ELF-1 (cell line): ENCODE results near the gene PA2G4.

Source experiments
- DNase-seq: peaks from one replicate; pipeline ENCODE4 v3.0.0-alpha.2; 2016; ENCODE audit warnings: low read depth, low spot score

The PA2G4 gene

GRCh38 chr12:56099787-56100186 lies 4.6 kb upstream of the PA2G4 start:
- DNase-seq: no peak

DNA sequence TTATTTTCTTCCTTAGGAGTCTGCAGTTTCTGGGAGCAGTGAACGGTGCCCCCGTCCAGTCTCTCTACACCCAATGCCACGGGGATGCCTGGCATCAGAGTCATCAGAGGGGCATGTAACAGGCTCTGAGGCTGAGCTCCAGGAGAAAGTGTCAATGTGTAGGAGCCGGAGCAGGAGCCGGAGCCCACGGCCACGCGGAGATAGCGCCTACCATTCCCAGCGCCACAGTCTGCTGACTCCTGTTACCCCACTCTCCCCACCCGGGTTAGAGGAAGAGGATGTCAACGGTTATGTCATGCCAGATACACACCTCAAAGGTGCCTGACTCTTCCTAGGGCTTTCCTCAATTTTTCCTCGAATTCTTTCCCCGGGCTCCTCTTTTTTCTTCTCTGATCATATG lies 3.3 kb upstream of the PA2G4 start:
- no peak for DNase-seq

DNA sequence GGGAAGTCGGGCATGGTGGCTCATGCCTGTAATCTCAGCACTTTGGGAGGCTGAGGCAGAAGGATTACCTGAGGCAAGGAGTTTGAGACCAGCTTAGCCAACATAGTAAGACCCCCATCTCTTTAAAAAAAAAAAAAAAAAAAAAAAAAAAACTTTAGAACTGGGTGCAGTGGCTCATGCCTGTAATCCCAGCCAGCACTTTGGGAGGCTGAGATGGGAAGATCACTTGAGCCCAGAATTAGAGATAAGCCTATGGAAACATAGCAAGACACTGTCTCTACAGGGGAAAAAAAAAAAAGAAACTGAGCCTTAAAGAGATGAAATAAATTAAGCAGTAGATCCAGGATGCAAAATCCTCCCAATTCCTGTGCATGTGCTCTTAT lies 1.7 kb upstream of the PA2G4 start:
- no peak for DNase-seq

DNA sequence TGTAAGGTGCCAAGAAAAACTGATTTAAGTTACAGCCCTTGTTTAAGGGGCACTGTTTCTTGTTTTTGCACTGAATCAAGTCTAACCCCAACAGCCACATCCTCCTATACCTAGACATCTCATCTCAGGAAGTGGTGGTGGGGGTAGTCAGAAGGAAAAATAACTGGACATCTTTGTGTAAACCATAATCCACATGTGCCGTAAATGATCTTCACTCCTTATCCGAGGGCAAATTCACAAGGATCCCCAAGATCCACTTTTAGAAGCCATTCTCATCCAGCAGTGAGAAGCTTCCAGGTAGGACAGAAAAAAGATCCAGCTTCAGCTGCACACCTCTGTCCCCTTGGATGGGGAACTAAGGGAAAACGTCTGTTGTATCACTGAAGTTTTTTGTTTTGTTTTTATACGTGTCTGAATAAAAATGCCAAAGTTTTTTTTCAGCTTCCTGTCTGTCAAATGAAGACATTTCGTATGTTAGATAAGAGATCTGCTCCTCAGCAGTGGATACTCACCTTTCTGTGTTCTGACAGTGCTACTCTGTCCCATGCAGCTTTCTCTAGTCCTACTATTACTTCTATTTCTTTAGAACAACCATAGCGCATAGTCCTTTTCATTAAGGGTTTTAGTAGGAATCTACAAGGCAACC lies 1.2 kb upstream of the PA2G4 start:
- DNase-seq: no peak

- DNase-seq: no peak
Measured at GRCh38 chr12:56103823-56104108, 593 bp upstream of the PA2G4 start.

DNA sequence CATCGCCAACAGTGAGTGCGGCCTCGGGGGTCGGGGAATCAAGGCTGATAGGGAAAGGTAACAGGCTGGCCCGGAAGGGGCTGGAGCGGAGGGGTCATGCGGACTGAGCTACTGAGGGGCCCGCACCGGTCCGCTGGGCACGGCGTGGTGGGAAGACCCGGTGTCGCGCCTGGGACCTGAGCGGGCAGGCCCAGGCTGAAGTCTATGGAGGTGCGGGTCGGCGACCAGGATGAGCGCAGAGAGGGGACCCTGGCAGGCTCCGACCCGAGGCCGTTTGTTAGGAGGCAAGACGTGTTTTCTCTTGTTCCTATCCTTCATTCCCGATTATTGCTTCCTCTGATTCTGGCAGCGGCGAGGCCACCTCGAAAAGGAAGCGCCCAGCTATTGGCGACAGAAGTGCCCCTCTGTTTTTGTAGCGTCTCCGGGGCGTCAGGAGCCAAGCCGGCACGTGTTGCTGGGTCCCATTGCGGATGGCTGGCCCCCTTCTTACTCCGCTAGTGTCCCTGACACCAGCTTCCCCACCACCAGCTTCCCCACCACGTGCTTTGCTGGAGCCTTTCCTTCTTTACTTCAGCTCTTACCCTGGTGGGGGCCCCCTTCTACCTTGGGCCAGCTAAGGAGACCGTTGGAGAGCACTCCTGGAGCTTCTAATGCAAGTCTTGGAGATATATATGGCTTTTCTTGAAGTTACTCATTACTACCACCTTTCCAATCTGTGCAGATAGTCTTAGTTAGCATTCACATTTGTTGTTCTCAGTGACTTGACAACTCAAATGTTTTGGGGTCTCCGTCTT lies 653 bp downstream of the PA2G4 start:
- peak; percentile 24 for DNase-seq

- DNase-seq: no peak
Measured at GRCh38 chr12:56105609-56105902, 1.2 kb downstream of the PA2G4 start.

- peak; percentile 68 for DNase-seq
Measured at GRCh38 chr12:56107242-56107641, 2.9 kb downstream of the PA2G4 start.

DNA sequence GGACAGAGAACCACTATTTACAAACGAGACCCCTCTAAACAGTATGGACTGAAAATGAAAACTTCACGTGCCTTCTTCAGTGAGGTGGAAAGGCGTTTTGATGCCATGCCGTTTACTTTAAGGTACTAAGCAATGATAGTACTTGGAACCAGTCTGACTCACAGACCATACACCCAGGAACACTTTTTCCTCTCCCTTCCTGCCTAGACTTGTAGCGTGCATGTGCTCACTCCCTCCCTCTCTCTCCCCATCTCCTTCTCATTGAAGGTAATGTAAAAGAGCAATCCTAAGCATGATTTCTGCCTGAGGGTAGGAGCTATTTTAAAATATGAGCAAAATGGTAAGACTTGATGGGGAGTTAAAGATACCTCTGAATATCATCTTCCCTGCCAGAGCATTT lies 6.2 kb downstream of the PA2G4 start:
- no peak for DNase-seq

- DNase-seq: no peak
Measured at GRCh38 chr12:56114084-56114483, 9.7 kb downstream of the PA2G4 start.

- DNase-seq: peak; percentile 62
Measured at GRCh38 chr12:56115329-56115728, 11.0 kb downstream of the PA2G4 start.

DNA sequence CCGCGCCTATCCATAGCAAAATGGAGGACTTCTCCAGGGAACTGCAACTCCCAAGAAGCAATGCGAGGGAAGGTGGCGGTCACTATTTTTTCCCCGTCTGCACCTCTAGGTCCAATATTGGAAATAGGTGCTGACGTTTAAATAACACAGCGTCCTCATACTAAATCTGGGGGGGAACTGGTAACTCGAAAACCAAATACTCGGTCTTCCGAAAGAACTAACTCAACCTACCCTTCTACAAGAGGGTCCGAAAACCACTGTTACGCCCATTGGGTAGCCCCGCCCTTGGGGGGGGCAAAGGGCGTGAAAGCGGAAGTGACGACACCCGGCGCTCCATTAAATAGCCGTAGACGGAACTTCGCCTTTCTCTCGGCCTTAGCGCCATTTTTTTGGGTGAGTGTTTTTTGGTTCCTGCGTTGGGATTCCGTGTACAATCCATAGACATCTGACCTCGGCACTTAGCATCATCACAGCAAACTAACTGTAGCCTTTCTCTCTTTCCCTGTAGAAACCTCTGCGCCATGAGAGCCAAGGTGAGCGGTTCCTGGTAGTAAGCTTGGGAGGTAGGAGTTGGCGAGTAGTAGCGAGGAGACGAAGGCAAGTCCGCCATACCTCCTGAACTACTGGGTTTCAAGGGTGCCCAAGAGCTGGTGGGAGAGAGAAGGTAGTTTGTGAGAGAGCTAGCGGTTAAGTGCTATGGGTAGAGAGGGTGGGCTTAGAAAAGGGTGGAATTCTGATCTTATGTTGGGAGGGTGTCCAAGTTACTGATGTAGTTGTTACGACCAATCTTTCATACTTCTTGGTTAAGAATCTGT lies 12.1 kb downstream of the PA2G4 start, which contains the start of gene RPL41:
RPL41 (plus strand) TSS at position 367 of the 815 bp plus-strand sequence.
- DNase-seq: peak; percentile 98

- peak; percentile 7 for DNase-seq
Measured at GRCh38 chr12:56117082-56117706, 12.8 kb downstream of the PA2G4 start.

- peak; percentile 100 for DNase-seq
Measured at GRCh38 chr12:56117778-56118687, 13.7 kb downstream of the PA2G4 start, which contains the start of gene ZC3H10. TSS of gene ZC3H10 (plus strand) at chr12:56118266. CDS start at chr12:56120563, 2,297 bp downstream.

DNA sequence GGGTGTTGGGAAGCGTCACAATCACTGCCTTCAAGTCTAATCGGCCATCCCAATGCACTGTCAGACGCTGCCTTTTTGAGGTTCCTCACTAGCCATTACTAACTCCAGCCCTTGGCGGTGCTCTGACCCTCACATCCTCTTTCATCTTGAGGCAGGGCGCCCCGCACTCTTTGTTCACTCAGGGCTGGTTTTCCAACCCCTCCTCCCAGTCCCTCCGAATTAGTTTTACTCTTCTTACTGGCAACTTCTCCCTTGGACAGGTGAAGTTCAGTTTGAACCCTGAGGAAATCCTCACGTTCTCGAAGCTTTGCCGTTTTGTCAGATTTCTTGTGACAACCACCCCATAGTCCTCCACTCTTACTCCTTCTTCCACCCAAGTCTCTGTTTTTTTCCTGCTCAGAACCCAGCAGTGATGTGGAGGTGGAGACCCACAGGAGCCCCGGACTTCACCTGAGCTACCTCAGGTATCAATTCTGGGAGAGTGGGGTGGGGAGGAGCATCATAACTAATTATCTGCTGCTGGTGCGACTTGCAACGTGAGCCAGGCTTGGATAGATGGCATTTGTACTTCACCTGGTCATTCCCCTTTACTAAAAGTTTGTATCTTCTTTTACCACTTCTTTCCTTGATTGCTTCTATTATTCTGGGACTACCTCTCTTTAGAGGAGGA lies 14.5 kb downstream of the PA2G4 start:
- no peak for DNase-seq

DNA sequence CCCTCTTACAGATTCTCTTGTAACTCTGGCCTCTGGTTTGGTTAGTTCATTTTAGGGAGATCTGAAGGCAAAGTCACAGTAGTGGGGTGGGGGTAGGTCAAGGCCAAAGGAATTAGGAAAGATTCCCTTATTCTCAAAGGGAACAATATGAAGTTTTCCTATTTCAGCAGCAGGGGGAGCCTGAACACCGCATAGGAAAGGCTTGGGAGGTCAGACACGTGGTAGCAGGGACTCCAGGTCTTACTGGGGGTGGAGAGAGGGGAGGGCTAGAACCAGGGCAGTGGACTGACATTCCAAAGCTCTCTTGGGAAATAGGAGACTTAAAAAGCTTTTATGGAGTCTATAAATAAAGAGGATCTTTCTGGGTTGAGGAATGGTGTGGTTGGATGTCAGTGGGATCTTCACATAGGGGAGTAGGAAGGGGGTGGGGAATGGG lies 15.0 kb downstream of the PA2G4 start:
- DNase-seq: peak; percentile 88

- DNase-seq: no peak
Measured at GRCh38 chr12:56120158-56120846, 15.9 kb downstream of the PA2G4 start.

DNA sequence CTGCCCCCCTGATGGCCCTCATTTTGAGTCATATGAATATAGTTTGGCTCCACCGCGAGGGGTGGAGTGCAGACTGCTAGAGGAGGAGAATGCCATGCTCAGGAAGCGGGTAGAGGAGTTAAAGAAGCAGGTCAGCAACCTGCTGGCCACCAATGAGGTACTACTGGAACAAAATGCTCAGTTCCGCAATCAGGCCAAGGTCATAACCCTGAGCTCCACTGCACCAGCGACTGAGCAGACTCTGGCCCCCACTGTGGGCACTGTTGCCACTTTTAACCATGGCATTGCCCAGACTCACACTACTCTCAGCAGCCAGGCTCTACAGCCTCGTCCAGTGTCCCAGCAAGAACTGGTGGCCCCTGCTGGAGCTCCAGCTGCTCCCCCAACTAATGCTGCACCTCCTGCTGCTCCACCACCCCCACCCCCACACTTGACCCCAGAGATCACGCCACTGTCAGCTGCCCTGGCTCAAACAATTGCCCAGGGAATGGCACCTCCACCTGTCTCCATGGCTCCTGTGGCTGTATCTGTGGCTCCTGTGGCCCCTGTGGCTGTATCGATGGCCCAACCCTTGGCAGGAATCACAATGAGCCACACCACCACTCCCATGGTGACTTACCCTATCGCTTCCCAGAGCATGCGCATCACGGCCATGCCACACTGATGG lies 17.0 kb downstream of the PA2G4 start:
- no peak for DNase-seq

- no peak for DNase-seq
Measured at GRCh38 chr12:56122637-56123036, 18.3 kb downstream of the PA2G4 start.
